GM23338 (cell line): Measurements from ENCODE around the gene TICAM2. TPM values are rescaled to one million over a fixed set of nuclear protein-coding genes. Genes with fewer than 3 reads are reported as not detected.

Experiments
- ATAC-seq: fragments of 200-7000 bp; cut with Tn5 transposase; 3 replicates; pipeline ENCODE4 v1.9.1; 2020
- DNase-seq: peaks from one replicate; pipeline ENCODE4 v3.0.0-alpha.2; 2015; ENCODE audit warnings: low spot score
- H2AFZ ChIP-seq: fragments of 200-600 bp; sonication (generic); 2 replicates; pipeline ENCODE4 v1.8.0; 2016; ENCODE audit warnings: antibody characterized with exemption, mild to moderate bottlenecking, moderate library complexity
- H3F3A ChIP-seq: fragments of 200-600 bp; sonication (generic); replicated peaks from 2 replicates; pipeline ENCODE4 v1.8.0; 2017; ENCODE audit warnings: antibody characterized with exemption, mixed run types, low read depth
- H3K27ac ChIP-seq: fragments of 200-600 bp; sonication (generic); 2 replicates; pipeline ENCODE4 v1.6.1; 2016; ENCODE audit warnings: low read depth
- H3K27me3 ChIP-seq: fragments of 200-600 bp; sonication (generic); 2 replicates; pipeline ENCODE4 v1.8.0; 2016; ENCODE audit warnings: mild to moderate bottlenecking, mixed run types, moderate library complexity; ENCODE audit not compliant: insufficient read depth
- H3K36me3 ChIP-seq: fragments of 200-600 bp; sonication (generic); 2 replicates; pipeline ENCODE4 v1.8.0; 2016; ENCODE audit warnings: mild to moderate bottlenecking; ENCODE audit not compliant: insufficient read depth
- H3K4me1 ChIP-seq: fragments of 200-600 bp; sonication (generic); 2 replicates; pipeline ENCODE4 v1.8.0; 2016; ENCODE audit warnings: mild to moderate bottlenecking, moderate library complexity; ENCODE audit not compliant: insufficient read depth
- H3K4me2 ChIP-seq: fragments of 200-600 bp; sonication (generic); 2 replicates; pipeline ENCODE4 v1.7.1; 2017; ENCODE audit warnings: mixed run types
- H3K4me3 ChIP-seq: fragments of 200-600 bp; sonication (generic); 2 replicates; pipeline ENCODE4 v1.6.1; 2016; ENCODE audit warnings: mixed run types
- H3K79me2 ChIP-seq: fragments of 200-600 bp; sonication (generic); replicated peaks from 2 replicates; pipeline ENCODE4 v1.8.0; 2017; ENCODE audit warnings: mild to moderate bottlenecking; ENCODE audit not compliant: insufficient read depth
- H3K9me2 ChIP-seq: fragments of 200-600 bp; sonication (generic); 2 replicates; pipeline ENCODE4 v1.8.0; 2017; ENCODE audit not compliant: insufficient read depth
- H4K20me1 ChIP-seq: fragments of 200-600 bp; sonication (generic); replicated peaks from 2 replicates; pipeline ENCODE4 v1.8.0; 2017; ENCODE audit warnings: mild to moderate bottlenecking; ENCODE audit not compliant: insufficient read depth
- H3K27ac Mint-ChIP-seq: 2 replicates; pipeline ENCODE4 v1.8.0; 2020; ENCODE audit warnings: inconsistent platforms, mild to moderate bottlenecking, moderate library complexity, mixed read lengths
- H3K27me3 Mint-ChIP-seq: 3 replicates; pipeline ENCODE4 v1.8.0; 2022; ENCODE audit warnings: low read depth, mild to moderate bottlenecking, moderate library complexity, mixed read lengths, inconsistent platforms; ENCODE audit not compliant: insufficient read depth, poor library complexity
- H3K36me3 Mint-ChIP-seq: 3 replicates; pipeline ENCODE4 v1.8.0; 2021; ENCODE audit warnings: low read depth, mild to moderate bottlenecking, inconsistent platforms, moderate library complexity, mixed read lengths
- H3K4me1 Mint-ChIP-seq: 3 replicates; pipeline ENCODE4 v1.8.0; 2020; ENCODE audit warnings: mild to moderate bottlenecking, inconsistent platforms, mixed read lengths
- H3K4me3 Mint-ChIP-seq: 3 replicates; pipeline ENCODE4 v1.8.0; 2021; ENCODE audit warnings: moderate library complexity, mild to moderate bottlenecking, inconsistent platforms, mixed read lengths
- H3K9me3 Mint-ChIP-seq: 3 replicates; pipeline ENCODE4 v1.8.0; 2020; ENCODE audit warnings: moderate library complexity, mild to moderate bottlenecking, inconsistent platforms, mixed read lengths
- CREB1 ChIP-seq: fragments of 250-450 bp; sonication (Bioruptor Pico); IDR thresholded peaks from 2 replicates; pipeline ENCODE4 v1.5.0; 2020; ENCODE audit warnings: low read depth, mild to moderate bottlenecking, moderate library complexity
- EZH2 ChIP-seq: fragments of 200-600 bp; sonication (generic); IDR thresholded peaks from one replicate; pipeline ENCODE4 v1.8.0; 2017; ENCODE audit warnings: antibody characterized with exemption, mild to moderate bottlenecking, low read depth; ENCODE audit not compliant: unreplicated experiment
- JUNB ChIP-seq: IDR thresholded peaks from one replicate; pipeline ENCODE4 v1.6.1; 2016; ENCODE audit warnings: antibody characterized with exemption; ENCODE audit not compliant: unreplicated experiment
- ZNF114 ChIP-seq: fragments of 250-450 bp; sonication (Bioruptor Pico); IDR thresholded peaks from 2 replicates; pipeline ENCODE4 v1.5.0; 2020; ENCODE audit warnings: mild to moderate bottlenecking, moderate library complexity
- polyA plus RNA-seq: library from polyadenylated mRNA; unstranded; fragments of >200 nt; fragmentation: Nextera tagmentation; extraction: Ambion mirVana; gene quantifications from 2 replicates; pipeline ENCODE4 v1.2.1, GENCODE V29; 2016
- total RNA-seq: library from RNA; depleted of rRNA; stranded (reverse); fragments of >200 nt; shearing (Covaris generic); gene quantifications from 2 replicates; pipeline ENCODE4 v1.2.3, GENCODE V29; 2014
- TF ChIP-seq, protein P1 (sequence below): fragments of 250-450 bp; sonication (Bioruptor Pico); IDR thresholded peaks from 2 replicates; pipeline ENCODE4 v1.5.0; 2020; ENCODE audit warnings: mild to moderate bottlenecking, moderate library complexity
- TF ChIP-seq, protein P2 (sequence below), 2 experiments: fragments of 200-600 bp in 1 of 2; sonication (generic) in 1 of 2; conservative IDR thresholded peaks; 2 replicates each; pipeline versions ENCODE4 v1.5.1 to v1.6.1; 2016 to 2017; ENCODE audit warnings: antibody characterized with exemption in 2 of 2, low read depth in 2 of 2, mild to moderate bottlenecking in 2 of 2, moderate library complexity in 1 of 2
- TF ChIP-seq, protein P3 (sequence below): IDR thresholded peaks from 2 replicates; pipeline ENCODE4 v1.6.1; 2016; ENCODE audit warnings: antibody characterized with exemption
- TF ChIP-seq, protein P4 (sequence below): IDR thresholded peaks from one replicate; pipeline ENCODE4 v1.6.1; 2018; ENCODE audit warnings: antibody characterized with exemption; ENCODE audit not compliant: unreplicated experiment

The TICAM2 gene
- total and polyA plus RNA-seq, 2 experiments from 2014 or later: 1.0 TPM; not detected in 1

DNA sequence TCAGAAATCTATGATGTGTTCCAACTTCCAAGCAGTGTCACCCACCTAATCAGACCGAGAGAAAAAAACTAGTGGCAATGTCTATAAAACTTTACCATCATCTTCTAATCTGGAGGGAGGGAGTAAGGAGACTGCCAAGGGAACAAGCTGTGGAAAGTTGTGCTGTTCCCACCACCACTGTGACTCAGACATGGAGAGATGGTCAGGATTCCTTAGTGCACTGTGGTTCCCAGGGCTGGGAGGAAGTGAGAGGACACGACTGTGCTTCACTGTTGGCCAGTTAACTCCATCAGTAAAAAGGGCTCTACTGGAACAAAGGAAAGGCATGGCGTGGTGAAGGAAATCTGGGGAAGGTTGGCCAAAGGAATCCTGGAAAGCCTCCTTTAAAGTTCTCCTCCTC is 18.8 kb downstream of the TICAM2 start (continued):
- TF ChIP-seq, protein P1, sequence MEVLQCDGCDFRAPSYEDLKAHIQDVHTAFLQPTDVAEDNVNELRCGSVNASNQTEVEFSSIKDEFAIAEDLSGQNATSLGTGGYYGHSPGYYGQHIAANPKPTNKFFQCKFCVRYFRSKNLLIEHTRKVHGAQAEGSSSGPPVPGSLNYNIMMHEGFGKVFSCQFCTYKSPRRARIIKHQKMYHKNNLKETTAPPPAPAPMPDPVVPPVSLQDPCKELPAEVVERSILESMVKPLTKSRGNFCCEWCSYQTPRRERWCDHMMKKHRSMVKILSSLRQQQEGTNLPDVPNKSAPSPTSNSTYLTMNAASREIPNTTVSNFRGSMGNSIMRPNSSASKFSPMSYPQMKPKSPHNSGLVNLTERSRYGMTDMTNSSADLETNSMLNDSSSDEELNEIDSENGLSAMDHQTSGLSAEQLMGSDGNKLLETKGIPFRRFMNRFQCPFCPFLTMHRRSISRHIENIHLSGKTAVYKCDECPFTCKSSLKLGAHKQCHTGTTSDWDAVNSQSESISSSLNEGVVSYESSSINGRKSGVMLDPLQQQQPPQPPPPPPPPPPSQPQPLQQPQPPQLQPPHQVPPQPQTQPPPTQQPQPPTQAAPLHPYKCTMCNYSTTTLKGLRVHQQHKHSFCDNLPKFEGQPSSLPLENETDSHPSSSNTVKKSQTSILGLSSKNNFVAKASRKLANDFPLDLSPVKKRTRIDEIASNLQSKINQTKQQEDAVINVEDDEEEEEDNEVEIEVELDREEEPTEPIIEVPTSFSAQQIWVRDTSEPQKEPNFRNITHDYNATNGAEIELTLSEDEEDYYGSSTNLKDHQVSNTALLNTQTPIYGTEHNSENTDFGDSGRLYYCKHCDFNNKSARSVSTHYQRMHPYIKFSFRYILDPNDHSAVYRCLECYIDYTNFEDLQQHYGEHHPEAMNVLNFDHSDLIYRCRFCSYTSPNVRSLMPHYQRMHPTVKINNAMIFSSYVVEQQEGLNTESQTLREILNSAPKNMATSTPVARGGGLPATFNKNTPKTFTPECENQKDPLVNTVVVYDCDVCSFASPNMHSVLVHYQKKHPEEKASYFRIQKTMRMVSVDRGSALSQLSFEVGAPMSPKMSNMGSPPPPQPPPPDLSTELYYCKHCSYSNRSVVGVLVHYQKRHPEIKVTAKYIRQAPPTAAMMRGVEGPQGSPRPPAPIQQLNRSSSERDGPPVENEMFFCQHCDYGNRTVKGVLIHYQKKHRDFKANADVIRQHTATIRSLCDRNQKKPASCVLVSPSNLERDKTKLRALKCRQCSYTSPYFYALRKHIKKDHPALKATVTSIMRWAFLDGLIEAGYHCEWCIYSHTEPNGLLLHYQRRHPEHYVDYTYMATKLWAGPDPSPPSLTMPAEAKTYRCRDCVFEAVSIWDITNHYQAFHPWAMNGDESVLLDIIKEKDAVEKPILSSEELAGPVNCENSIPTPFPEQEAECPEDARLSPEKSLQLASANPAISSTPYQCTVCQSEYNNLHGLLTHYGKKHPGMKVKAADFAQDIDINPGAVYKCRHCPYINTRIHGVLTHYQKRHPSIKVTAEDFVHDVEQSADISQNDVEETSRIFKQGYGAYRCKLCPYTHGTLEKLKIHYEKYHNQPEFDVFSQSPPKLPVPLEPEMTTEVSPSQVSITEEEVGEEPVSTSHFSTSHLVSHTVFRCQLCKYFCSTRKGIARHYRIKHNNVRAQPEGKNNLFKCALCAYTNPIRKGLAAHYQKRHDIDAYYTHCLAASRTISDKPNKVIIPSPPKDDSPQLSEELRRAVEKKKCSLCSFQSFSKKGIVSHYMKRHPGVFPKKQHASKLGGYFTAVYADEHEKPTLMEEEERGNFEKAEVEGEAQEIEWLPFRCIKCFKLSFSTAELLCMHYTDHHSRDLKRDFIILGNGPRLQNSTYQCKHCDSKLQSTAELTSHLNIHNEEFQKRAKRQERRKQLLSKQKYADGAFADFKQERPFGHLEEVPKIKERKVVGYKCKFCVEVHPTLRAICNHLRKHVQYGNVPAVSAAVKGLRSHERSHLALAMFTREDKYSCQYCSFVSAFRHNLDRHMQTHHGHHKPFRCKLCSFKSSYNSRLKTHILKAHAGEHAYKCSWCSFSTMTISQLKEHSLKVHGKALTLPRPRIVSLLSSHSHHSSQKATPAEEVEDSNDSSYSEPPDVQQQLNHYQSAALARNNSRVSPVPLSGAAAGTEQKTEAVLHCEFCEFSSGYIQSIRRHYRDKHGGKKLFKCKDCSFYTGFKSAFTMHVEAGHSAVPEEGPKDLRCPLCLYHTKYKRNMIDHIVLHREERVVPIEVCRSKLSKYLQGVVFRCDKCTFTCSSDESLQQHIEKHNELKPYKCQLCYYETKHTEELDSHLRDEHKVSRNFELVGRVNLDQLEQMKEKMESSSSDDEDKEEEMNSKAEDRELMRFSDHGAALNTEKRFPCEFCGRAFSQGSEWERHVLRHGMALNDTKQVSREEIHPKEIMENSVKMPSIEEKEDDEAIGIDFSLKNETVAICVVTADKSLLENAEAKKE (CRISPR knock-in tag): no peak
- TF ChIP-seq CREB1 (CRISPR knock-in tag): no peak
- TF ChIP-seq, protein P2, sequence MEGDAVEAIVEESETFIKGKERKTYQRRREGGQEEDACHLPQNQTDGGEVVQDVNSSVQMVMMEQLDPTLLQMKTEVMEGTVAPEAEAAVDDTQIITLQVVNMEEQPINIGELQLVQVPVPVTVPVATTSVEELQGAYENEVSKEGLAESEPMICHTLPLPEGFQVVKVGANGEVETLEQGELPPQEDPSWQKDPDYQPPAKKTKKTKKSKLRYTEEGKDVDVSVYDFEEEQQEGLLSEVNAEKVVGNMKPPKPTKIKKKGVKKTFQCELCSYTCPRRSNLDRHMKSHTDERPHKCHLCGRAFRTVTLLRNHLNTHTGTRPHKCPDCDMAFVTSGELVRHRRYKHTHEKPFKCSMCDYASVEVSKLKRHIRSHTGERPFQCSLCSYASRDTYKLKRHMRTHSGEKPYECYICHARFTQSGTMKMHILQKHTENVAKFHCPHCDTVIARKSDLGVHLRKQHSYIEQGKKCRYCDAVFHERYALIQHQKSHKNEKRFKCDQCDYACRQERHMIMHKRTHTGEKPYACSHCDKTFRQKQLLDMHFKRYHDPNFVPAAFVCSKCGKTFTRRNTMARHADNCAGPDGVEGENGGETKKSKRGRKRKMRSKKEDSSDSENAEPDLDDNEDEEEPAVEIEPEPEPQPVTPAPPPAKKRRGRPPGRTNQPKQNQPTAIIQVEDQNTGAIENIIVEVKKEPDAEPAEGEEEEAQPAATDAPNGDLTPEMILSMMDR (conservative IDR thresholded peaks at IDR 0.05; ENCODE audit: low read depth in 2 of 2): no peak
- no peak for TF ChIP-seq ZNF114
- TF ChIP-seq EZH2: no peak
- TF ChIP-seq JUNB: no peak

DNA sequence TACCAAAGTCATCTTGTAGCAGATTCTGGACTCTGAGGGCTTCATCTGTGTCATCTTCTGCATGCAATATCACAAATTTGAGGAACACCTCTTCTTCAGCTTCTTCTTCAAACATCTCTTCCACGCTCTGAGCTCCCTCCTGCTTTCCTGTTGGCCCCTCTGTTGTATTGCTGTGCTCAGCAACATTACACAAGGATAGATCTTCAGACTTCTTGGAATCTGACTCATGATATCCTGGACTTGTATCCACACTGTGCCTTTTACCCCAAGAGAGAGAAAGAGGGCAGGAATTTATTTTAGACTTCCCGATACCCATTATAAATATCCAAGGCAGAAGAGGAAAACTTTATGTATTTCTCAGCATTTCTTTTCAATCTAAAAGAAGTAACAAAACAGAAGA is 21.3 kb downstream of the TICAM2 start:
- Histone ChIP-seq H3K4me3 (no peak overlapping the region), H3K4me2 (no peak overlapping the region), H2AFZ (no peak overlapping the region), H3F3A (no peaks in the 10 kb centered on the region), H3K36me3 (no peaks in the 10 kb centered on the region), H4K20me1 (0 out of 2 replicates have a peak, but pooled peaks cover 3% of the 10 kb centered on the region), H3K4me1 (no peaks in the 10 kb centered on the region), H3K79me2 (no peaks in the 10 kb centered on the region), H3K27me3 (no peaks in the 10 kb centered on the region), H3K9me2 (no peaks in the 10 kb centered on the region; the same call in 1 of the 2 replicates), H3K27ac (no peak overlapping the region)
- Mint-ChIP-seq H3K36me3 (peaks cover 3% of the 10 kb centered on the region; the same call in 1 of the 3 replicates), H3K9me3 (no peaks in the 10 kb centered on the region), H3K4me3 (no peak overlapping the region), H3K27me3 (no peaks in the 10 kb centered on the region), H3K27ac (no peak overlapping the region), H3K4me1 (peaks cover 5% of the 10 kb centered on the region; the same call in 1 of the 3 replicates)
- no peak for ATAC-seq
- TF ChIP-seq, protein P3, sequence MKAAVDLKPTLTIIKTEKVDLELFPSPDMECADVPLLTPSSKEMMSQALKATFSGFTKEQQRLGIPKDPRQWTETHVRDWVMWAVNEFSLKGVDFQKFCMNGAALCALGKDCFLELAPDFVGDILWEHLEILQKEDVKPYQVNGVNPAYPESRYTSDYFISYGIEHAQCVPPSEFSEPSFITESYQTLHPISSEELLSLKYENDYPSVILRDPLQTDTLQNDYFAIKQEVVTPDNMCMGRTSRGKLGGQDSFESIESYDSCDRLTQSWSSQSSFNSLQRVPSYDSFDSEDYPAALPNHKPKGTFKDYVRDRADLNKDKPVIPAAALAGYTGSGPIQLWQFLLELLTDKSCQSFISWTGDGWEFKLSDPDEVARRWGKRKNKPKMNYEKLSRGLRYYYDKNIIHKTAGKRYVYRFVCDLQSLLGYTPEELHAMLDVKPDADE: no peak
- TF ChIP-seq, protein P4, sequence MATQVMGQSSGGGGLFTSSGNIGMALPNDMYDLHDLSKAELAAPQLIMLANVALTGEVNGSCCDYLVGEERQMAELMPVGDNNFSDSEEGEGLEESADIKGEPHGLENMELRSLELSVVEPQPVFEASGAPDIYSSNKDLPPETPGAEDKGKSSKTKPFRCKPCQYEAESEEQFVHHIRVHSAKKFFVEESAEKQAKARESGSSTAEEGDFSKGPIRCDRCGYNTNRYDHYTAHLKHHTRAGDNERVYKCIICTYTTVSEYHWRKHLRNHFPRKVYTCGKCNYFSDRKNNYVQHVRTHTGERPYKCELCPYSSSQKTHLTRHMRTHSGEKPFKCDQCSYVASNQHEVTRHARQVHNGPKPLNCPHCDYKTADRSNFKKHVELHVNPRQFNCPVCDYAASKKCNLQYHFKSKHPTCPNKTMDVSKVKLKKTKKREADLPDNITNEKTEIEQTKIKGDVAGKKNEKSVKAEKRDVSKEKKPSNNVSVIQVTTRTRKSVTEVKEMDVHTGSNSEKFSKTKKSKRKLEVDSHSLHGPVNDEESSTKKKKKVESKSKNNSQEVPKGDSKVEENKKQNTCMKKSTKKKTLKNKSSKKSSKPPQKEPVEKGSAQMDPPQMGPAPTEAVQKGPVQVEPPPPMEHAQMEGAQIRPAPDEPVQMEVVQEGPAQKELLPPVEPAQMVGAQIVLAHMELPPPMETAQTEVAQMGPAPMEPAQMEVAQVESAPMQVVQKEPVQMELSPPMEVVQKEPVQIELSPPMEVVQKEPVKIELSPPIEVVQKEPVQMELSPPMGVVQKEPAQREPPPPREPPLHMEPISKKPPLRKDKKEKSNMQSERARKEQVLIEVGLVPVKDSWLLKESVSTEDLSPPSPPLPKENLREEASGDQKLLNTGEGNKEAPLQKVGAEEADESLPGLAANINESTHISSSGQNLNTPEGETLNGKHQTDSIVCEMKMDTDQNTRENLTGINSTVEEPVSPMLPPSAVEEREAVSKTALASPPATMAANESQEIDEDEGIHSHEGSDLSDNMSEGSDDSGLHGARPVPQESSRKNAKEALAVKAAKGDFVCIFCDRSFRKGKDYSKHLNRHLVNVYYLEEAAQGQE: no peak
- no peak for DNase-seq
